ENCODE measurements around the gene CUTA. TPM values are rescaled to one million over a fixed set of nuclear protein-coding genes. Genes with fewer than 3 reads are reported as not detected.

The CUTA gene
- total and polyA plus RNA-seq, 2 experiments from 2014 or later = 207 to 421 TPM

DNA sequence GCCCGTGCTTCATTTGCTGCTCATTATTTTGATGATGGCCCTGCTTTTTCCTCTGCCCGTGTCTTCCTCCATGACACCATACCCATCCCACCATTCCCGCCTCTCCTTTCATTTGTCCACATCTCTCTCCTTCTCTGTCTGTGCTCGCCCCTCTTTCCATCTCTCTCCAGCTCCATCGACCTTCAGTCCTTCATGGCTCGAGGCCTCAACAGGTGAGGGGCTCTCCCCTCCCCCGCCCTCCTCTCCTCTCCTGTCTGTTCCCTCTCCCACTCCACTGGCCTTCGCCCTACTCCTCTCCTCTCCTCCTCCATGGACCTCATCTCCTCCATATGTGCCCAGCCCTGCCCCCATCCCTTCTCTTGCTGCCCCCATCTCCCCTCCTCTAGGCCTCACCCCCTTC lies 24.4 kb upstream of the CUTA start (continued):
- TF ChIP-seq, protein P1, sequence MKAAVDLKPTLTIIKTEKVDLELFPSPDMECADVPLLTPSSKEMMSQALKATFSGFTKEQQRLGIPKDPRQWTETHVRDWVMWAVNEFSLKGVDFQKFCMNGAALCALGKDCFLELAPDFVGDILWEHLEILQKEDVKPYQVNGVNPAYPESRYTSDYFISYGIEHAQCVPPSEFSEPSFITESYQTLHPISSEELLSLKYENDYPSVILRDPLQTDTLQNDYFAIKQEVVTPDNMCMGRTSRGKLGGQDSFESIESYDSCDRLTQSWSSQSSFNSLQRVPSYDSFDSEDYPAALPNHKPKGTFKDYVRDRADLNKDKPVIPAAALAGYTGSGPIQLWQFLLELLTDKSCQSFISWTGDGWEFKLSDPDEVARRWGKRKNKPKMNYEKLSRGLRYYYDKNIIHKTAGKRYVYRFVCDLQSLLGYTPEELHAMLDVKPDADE (IDR thresholded peaks at IDR 0.05) = no peak
- no peak for TF ChIP-seq EZH2 (IDR thresholded peaks at IDR 0.05; ENCODE audit: low read depth, unreplicated experiment)
- TF ChIP-seq POLR2AphosphoS5 (IDR thresholded peaks at IDR 0.05; ENCODE audit: low read depth) = no peak

- no peak for ATAC-seq
- peaks cover 98% of the 10 kb centered on the region for H3K36me3 Mint-ChIP-seq (ENCODE audit: low read depth)
- H3K27ac Mint-ChIP-seq = no peak overlapping the region
- no peak overlapping the region for H2AFZ ChIP-seq
- H3K36me3 ChIP-seq (ENCODE audit: insufficient read depth) = peaks cover 55% of the 10 kb centered on the region
- peaks cover 17% of the 10 kb centered on the region for H3K27me3 Mint-ChIP-seq (ENCODE audit: insufficient read depth, low read depth, poor library complexity)
- H3K4me2 ChIP-seq = no peak overlapping the region
- H4K20me1 ChIP-seq (replicated peaks; ENCODE audit: insufficient read depth) = peaks cover 5% of the 10 kb centered on the region
- TF ChIP-seq, protein P2, sequence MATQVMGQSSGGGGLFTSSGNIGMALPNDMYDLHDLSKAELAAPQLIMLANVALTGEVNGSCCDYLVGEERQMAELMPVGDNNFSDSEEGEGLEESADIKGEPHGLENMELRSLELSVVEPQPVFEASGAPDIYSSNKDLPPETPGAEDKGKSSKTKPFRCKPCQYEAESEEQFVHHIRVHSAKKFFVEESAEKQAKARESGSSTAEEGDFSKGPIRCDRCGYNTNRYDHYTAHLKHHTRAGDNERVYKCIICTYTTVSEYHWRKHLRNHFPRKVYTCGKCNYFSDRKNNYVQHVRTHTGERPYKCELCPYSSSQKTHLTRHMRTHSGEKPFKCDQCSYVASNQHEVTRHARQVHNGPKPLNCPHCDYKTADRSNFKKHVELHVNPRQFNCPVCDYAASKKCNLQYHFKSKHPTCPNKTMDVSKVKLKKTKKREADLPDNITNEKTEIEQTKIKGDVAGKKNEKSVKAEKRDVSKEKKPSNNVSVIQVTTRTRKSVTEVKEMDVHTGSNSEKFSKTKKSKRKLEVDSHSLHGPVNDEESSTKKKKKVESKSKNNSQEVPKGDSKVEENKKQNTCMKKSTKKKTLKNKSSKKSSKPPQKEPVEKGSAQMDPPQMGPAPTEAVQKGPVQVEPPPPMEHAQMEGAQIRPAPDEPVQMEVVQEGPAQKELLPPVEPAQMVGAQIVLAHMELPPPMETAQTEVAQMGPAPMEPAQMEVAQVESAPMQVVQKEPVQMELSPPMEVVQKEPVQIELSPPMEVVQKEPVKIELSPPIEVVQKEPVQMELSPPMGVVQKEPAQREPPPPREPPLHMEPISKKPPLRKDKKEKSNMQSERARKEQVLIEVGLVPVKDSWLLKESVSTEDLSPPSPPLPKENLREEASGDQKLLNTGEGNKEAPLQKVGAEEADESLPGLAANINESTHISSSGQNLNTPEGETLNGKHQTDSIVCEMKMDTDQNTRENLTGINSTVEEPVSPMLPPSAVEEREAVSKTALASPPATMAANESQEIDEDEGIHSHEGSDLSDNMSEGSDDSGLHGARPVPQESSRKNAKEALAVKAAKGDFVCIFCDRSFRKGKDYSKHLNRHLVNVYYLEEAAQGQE (IDR thresholded peaks at IDR 0.05; ENCODE audit: unreplicated experiment) = no peak
- TF ChIP-seq ZNF114 (CRISPR knock-in tag; IDR thresholded peaks at IDR 0.05) = no peak
- TF ChIP-seq STAT1 (IDR thresholded peaks at IDR 0.05; ENCODE audit: unreplicated experiment) = no peak
- TF ChIP-seq CTCF (conservative IDR thresholded peaks at IDR 0.05; ENCODE audit: low read depth in 2 of 2) = no peak
- TF ChIP-seq NANOG (IDR thresholded peaks at IDR 0.05; ENCODE audit: borderline replicate concordance) = no peak
- TF ChIP-seq JUNB (IDR thresholded peaks at IDR 0.05; ENCODE audit: unreplicated experiment) = no peak
- TF ChIP-seq CREB1 (CRISPR knock-in tag; IDR thresholded peaks at IDR 0.05; ENCODE audit: low read depth) = no peak
- TF ChIP-seq POLR2AphosphoS5 (IDR thresholded peaks at IDR 0.05; ENCODE audit: low read depth) = no peak
- TF ChIP-seq, protein P3, sequence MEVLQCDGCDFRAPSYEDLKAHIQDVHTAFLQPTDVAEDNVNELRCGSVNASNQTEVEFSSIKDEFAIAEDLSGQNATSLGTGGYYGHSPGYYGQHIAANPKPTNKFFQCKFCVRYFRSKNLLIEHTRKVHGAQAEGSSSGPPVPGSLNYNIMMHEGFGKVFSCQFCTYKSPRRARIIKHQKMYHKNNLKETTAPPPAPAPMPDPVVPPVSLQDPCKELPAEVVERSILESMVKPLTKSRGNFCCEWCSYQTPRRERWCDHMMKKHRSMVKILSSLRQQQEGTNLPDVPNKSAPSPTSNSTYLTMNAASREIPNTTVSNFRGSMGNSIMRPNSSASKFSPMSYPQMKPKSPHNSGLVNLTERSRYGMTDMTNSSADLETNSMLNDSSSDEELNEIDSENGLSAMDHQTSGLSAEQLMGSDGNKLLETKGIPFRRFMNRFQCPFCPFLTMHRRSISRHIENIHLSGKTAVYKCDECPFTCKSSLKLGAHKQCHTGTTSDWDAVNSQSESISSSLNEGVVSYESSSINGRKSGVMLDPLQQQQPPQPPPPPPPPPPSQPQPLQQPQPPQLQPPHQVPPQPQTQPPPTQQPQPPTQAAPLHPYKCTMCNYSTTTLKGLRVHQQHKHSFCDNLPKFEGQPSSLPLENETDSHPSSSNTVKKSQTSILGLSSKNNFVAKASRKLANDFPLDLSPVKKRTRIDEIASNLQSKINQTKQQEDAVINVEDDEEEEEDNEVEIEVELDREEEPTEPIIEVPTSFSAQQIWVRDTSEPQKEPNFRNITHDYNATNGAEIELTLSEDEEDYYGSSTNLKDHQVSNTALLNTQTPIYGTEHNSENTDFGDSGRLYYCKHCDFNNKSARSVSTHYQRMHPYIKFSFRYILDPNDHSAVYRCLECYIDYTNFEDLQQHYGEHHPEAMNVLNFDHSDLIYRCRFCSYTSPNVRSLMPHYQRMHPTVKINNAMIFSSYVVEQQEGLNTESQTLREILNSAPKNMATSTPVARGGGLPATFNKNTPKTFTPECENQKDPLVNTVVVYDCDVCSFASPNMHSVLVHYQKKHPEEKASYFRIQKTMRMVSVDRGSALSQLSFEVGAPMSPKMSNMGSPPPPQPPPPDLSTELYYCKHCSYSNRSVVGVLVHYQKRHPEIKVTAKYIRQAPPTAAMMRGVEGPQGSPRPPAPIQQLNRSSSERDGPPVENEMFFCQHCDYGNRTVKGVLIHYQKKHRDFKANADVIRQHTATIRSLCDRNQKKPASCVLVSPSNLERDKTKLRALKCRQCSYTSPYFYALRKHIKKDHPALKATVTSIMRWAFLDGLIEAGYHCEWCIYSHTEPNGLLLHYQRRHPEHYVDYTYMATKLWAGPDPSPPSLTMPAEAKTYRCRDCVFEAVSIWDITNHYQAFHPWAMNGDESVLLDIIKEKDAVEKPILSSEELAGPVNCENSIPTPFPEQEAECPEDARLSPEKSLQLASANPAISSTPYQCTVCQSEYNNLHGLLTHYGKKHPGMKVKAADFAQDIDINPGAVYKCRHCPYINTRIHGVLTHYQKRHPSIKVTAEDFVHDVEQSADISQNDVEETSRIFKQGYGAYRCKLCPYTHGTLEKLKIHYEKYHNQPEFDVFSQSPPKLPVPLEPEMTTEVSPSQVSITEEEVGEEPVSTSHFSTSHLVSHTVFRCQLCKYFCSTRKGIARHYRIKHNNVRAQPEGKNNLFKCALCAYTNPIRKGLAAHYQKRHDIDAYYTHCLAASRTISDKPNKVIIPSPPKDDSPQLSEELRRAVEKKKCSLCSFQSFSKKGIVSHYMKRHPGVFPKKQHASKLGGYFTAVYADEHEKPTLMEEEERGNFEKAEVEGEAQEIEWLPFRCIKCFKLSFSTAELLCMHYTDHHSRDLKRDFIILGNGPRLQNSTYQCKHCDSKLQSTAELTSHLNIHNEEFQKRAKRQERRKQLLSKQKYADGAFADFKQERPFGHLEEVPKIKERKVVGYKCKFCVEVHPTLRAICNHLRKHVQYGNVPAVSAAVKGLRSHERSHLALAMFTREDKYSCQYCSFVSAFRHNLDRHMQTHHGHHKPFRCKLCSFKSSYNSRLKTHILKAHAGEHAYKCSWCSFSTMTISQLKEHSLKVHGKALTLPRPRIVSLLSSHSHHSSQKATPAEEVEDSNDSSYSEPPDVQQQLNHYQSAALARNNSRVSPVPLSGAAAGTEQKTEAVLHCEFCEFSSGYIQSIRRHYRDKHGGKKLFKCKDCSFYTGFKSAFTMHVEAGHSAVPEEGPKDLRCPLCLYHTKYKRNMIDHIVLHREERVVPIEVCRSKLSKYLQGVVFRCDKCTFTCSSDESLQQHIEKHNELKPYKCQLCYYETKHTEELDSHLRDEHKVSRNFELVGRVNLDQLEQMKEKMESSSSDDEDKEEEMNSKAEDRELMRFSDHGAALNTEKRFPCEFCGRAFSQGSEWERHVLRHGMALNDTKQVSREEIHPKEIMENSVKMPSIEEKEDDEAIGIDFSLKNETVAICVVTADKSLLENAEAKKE (CRISPR knock-in tag; IDR thresholded peaks at IDR 0.05) = no peak
- no peak for TF ChIP-seq EZH2phosphoT487 (IDR thresholded peaks at IDR 0.05; ENCODE audit: unreplicated experiment)
- TF ChIP-seq EZH2 (IDR thresholded peaks at IDR 0.05; ENCODE audit: low read depth, unreplicated experiment) = no peak
- no peaks in the 10 kb centered on the region for H3K4me1 ChIP-seq (ENCODE audit: insufficient read depth)
- H3K9me3 Mint-ChIP-seq = no peaks in the 10 kb centered on the region; the same call in 2 of the 3 replicates
- H3K27me3 ChIP-seq (ENCODE audit: insufficient read depth) = no peaks in the 10 kb centered on the region
- H3K4me3 ChIP-seq = no peak overlapping the region
- no peak overlapping the region for H3K4me3 Mint-ChIP-seq
- no peak overlapping the region for H3K27ac ChIP-seq (ENCODE audit: low read depth)
- peaks cover 5% of the 10 kb centered on the region; the same call in 1 of the 2 replicates for H3K79me2 ChIP-seq (replicated peaks; ENCODE audit: insufficient read depth)
- H3K9me2 ChIP-seq (ENCODE audit: insufficient read depth) = no peaks in the 10 kb centered on the region
- no peaks in the 10 kb centered on the region for H3F3A ChIP-seq (replicated peaks; ENCODE audit: low read depth)
- no peak for DNase-seq (ENCODE audit: low spot score)
- H3K4me1 Mint-ChIP-seq = peaks cover 11% of the 10 kb centered on the region
Measured at GRCh38 chr6:33441457-33441856, 23.6 kb upstream of the CUTA start.

Measured in GM23338 (cell line).